ENCODE data around the gene CDC20B.

The CDC20B gene, protein sequence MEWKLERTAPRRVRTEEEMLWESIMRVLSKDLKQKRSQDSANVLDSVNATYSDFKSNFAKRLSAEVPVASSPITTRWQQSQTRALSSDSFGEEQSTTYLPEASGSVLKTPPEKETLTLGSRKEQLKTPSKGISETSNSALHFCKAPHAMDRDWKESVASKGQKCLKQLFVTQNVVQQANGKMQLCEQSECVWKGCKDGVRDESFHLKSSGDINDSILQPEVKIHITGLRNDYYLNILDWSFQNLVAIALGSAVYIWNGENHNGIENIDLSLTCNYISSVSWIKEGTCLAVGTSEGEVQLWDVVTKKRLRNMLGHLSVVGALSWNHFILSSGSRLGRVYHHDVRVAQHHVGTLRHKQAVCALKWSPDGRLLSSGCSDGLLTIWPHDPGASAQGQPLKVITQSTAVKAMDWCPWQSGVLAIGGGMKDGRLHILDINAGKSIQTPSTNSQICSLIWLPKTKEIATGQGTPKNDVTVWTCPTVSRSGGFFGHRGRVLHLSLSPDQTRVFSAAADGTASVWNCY

DNA sequence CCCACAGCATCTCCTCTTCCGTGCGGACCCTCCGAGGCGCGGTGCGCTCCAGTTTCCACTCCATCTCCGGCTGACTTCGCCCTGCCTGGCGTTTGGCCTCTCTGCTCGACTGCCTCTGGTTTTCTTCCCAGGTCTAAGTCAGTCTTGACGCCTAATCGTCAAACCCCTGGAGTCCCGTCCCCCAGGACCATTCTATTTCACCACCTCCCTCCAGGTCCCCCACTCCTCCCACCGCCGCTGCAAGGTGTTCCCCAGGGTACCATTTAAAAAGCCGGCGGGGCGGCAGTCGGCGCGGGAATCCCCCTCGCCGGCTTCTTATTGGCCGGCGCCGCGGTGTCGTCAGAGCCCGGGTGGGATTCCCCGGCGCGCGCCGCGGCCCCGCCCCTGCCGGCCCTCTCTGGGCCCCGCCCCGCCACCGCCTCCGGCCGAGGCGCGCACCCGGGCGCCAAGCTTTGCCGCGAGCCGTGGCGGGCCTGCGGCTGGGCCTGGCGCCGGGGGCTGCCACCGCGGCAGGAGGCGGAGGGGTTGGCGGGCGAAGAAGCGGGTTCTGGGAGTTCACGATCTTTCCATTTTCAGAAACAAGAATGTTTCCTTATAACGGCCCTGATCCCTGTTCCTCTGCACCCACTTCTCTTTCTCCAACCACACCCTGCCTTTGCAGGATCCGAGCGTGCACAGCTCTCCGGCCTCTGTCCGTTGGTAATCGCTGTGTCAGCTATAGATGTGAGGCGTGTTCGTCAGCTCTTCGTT lies at the start of gene CDC20B:
TSS of gene CDC20B (minus strand) at position 241 of the 750 bp plus-strand sequence. CDS start at position 64, 177 bp downstream.
- DNase-seq, result peak; percentile 70

DNA sequence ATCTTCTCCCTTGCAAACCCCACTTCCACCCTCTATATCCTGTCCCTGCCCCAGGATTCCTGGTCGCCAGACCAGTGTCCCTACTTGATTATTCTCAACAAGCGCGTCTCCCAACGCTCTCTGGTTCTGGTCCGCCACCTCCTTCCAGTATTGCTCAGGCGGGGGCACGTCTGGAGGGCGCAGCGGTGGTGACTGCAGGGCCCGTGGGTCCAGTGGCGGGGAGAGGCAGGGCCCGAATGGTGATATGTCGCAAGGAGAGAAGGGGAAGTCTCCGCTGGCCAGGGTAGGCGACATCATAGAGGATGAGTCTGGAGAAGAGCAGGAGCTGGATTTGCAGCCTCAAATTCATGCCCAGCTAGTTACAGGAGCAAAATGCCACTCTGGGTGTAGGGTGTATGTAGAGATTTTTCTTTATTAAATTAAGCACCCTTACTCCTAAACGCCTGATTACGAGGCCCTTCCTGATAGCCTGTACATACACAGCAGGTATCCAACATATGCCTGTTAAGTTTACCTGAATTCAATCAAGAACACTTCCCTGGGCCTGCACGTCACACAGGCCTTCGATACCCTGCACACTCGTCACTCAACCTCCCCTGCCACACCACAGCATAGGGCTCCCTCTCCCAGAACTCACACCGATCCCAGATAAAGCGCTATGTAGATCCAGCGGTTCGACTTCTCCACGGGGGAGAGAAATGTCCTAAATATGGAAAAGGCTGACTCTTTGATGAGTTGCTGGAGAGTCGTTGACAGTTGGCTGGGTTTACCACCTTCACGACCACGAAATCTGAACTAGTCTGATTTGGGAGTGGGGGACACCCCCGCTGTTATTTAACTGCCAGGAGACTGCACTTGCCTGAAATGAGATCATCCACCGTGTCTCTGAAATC lies 49.4 kb upstream of the CDC20B start:
- no peak for DNase-seq

DNA sequence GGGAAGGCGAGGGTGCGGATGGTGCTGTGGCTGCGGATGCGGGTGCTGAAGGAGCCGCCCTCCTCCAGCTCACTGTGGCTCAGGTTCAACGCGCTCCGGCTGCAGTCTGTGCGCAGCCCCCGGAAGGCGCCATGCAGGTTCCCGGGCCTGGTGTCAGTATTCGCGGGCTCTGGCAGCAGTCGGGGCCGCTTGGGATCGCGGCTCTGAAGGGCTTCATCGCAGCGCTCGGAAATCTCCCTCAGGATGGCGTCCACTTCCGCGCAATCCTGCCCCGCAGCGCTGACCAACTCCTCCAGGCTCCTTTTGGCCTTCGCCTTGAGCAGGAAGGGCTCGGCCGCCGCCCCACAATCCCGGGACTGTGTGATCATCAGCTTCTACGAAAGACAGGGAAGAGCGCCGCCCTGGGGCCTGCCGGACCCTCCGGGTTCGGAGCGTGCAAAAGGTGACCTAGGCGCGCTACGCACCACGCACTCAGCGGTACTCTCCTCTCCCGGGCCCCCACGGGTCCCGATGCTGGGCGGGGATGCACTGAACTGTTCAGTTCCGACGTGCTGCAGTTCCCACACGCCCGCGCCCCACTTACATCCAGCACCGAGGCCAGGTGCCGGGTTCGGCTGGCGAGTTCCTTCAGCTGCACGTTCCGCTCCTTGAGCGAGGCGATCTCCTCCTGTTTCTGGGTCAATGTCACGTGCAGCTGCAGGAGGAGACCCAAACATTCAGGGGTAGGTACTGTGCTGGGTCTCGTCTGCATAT lies 47.6 kb upstream of the CDC20B start:
- no peak for DNase-seq

DNA sequence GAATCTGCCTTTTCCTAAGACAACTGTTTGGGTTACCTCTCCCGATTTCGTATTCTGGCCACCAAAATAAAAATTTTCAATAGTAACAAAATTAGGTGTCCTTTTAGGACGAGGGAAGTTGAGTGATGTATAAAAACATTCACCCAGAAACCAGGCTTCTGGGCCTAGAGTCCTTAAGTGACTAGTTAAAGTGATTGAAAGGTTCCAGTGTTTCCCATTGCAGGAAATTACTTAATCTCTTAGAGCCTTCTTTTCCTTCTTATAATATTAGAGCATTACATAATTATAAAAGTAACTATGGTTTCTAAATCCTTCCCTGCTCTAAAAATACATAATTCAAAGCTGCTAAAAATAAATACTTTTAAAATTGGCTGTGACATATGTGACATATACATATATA lies 46.8 kb upstream of the CDC20B start:
- no peak for DNase-seq

DNA sequence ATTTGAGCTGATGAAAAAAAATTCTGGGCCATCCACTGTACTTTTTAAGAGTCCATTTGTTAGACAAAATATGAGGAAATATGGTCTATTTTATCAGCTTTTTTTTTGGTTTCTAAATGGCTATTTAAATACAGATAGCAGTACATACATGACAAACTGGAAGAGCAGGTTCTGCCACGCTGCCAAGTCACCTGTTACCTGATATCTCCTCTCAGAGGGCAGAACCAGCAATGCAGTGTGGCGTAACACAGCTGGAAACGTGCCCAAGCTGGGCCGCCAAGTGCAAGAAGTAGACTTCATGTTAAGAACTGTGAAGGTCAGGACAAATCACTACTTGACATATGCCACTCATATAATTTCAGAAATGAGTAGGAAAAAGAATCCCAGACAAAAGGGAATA lies 46.0 kb upstream of the CDC20B start:
- DNase-seq, result no peak

DNA sequence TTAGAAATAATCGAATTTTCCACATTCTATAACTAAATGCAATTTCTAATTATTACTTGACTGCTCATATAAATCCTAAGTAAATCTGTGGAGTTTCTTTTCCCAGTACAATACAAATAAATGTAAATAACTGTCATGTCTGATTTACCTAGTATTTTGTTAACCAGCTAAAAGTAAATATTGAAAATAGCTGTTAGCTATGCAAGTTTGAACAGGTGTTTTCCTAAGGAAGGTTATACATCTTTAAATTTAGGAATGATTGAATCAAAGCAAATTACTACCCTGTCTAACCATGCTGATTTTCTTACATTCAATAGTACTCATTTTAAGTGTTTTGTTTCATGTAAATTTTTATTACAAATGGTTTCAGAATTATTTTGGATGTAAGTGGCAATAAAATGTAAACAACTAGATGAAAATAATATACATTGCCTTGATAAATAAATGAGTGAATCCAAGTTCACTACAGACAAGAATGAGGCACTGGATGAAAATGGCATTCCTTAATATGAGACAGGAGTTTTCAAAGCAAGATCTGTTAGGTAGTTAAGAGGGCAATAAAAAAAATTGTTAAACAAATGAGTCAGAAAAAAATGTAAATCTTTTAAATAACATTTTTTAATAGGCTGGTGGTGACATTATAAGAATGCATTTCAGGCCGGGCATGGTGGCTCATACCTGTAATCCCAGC lies 38.4 kb upstream of the CDC20B start:
- no peak for DNase-seq

DNA sequence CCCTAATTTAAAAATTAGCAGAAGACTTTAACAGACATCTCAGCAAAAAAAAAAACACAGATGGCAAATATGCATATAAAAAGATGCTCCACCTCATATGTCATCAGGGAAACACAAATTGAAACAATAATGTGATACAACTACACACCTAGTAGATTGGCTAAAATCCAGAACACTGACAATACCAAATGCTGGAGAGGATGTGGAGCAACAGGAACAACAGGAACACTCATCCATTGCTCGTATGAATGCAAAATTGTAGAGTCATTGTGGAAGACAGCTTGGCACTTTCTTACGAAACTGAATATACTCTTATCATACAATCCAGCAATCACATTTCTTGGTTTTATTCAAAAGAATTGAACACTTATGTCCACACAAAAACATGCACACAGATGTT lies 32.0 kb upstream of the CDC20B start:
- no peak for DNase-seq

DNA sequence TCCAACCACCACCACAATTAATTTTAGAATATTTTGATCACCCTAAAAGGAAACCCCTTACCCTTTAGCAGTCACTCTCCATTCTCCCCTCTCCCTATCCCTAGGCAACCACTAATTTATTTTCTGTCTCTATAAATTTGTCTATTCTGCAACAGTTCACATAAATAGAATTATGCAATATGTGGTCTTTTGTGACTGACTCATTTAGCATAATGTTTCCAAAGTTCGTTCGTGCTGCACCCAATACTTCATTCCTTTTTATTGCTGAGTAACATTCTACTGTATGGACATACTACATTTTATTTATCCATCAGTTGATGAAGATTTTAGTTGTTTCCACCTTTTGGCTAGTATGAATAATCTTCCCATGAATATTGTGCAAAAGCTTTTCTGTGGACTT lies 18.2 kb upstream of the CDC20B start:
- DNase-seq, result no peak

DNA sequence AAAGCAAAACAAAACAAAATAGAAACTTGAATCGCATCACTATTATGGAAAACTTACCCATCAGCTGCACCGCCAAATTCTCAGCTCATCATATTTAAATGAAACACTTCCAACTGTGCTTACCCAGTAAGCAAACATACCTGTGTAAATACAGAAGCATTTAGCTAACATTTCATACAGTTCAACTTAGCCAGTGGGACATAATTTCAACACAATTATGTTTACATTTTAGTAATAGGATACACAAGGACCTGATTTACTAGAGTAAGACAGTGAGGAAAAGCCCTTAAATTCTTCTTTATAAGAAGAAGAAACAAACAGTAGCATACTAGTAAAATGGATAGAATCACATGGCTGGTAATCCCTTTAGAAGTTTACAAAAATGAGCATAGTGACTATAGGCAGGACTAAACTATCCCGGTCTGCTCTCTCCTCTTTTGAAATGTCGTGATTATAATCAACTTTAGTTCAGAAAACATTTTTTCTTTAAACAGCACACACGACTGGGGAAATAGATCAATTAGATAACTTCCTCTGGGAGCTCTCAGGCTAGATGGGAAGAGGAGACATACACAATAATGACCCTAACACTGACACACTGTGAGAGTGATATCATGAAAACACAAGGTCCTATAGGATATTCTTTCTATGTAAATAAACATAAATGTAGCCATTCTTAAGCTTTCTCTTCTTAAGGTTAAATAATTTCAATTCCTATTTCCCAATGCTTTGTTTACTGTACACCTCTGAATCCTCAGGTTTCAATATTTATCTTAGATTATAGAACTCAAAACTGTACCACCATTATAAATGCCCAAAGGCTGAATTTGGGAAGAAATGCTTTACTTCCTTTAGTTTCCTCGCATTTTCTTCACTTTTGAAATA lies 15.9 kb upstream of the CDC20B start:
- DNase-seq, result no peak

DNA sequence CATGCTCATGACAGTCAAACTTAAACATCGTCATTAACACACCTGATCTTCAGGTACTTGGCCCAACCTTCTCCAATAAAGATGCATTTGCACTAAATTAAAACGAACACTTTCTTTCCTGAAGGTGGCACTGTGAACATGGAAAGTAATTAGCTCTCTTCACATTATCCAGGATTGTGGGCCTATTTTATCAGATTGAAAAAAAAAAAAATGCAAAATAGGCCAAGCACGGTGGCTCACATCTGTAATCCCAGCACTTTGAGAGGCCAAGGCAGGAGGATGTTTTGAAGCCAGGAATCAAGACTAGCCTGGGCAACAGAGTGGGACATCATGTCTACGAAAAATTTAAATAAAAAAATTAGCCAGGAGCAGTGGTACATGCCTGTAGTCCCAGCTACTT lies 14.4 kb upstream of the CDC20B start:
- no peak for DNase-seq

DNA sequence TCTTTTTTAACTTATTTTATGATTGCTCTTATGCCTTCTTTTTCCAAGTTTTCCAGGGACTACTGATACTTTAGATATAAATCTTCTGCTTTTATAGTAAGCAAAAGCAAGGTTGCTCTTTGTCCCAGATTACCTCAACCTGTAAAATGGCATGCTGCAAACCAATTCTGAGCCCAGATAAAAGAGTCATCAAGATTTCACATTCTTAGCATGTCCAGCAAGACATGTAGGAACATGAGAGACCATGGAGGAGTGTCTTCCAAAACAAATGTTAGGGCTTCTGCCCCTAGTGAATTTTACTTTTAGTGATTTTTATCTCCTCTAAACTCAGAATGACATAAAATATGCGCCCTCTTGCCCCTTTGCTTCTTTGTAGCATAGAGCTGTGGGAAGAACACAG lies 7.0 kb upstream of the CDC20B start:
- no peak for DNase-seq

DNA sequence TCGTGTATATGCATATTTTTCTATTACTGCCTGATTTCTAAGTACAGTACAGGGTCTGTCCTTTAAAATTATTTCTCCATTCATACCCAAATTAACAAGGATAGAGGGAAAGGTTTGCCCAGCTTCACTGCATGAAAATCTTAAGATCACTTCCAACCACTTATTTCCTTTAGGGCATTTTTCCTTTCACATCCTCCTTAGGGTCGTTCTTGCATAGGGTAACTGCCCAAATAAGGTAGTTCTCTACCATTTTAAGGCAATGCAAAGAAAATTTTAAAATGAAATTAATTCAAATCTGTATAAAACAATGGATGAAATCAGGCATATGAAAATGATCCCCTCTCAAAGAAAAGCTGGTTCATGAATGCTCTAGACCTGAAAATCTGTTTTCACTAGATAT lies 4.1 kb upstream of the CDC20B start:
- DNase-seq, result no peak

DNA sequence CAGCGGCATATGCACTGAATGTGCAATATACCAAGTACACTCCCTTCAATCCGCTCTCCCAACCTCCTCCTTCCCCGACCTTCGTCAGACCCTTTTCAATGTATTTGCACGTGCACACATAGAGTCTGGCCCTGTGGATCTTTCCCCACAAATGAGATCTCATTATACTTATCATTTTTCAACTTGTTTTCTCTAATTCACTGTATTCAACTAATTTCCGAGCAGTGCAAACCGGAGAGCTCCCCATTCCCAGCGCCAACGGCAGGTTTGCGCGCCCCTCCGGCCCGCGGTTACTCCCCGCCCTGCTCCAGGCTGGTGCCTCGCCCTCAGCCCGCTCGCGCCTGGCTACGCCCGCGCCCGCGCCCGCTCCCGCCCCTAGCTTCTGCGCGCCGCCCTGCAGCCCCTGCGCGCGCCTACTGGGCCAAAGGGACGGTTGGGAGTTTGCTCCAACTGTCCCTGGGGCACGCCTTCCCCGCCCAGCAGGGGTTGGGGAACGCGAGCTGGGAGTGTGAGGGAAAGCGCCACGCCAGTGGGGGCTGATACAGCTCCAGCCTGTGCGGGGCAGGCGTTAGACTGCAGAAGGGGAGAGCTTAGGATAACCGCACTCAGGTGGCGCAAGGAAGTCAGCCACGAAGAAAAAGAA lies 3.3 kb upstream of the CDC20B start:
- no peak for DNase-seq

DNA sequence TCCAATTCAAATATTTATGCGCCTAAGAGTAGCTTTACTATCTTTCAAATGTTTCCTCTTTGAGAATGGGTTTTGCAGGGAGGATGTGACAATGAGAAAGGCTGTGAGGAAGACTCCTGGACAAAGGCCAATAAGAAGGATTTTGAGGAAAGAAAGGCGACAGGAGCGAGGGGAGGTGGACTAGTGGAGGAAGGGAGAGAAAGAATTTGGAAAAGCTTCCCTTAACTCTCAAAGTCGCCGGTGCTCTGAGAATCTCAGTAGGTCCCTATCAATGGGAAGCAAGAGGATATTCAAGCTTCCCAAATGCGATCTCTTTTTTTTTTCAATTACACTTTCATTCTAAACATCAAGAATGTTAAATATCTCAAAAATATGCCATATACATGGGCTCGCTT lies 2.8 kb upstream of the CDC20B start:
- DNase-seq, result no peak

DNA sequence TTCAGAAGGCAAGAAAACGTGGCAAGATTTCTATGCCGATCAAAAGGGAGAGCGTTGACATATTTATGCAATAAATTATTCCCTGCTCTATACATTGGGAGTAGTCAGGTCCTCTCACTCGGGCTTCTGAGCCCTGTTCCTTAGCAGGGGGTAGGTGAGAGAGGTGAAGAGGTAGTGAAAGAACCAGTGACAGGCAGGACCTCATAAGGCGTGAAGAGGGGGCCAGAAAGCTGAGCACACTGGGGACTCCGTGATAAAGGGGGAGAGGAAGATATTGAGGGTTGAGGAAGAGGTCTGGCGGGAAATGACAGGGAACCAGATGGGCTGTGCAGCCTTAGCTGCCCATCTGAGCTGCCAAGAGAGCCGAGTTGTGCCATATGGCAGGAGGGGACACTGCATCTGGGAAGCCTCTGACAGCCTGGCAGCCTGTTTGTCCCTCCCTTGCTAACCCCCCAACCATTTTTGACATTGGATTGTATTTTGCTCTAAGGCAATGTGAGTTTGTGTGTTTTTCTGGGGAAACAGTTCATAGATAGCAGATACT lies 782 bp upstream of the CDC20B start:
- no peak for DNase-seq

DNA sequence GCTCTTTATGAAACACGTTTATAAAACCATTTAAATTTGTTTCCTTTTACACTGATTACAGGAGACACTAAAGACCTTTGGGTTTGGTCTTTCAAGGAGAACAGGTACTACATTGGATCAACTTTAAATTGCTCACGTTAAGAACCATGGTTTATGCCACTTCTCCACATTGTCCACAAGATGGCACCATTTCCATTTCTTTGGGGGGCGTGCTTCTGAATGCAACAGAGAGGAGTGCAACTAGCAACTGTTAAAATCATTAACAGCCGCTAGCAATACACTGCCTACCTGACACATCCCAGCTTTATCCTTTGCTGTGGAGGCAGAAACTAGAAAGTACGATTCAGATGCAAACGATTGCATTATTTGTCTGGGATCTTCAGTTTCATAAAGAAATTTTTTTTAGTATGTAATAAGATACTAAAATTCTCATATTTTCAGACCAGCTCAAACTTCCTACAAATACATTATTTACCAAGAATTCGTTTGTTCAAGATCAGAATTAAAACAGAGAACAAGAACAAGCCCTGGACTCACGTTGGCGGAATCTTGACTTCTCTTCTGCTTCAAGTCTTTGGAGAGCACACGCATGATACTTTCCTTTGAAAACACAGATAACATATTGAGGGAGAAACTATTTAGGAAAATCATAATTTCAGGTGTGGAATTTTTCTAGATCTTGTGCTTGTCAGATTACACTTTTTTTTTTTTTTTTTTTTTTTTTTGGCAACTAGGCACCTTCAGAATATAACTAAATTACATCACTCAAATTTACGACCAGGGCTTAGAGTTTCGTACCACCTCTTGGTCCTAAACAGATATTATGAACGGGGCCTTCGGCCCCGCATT lies 702 bp downstream of the CDC20B start:
- peak; percentile 78 for DNase-seq

DNA sequence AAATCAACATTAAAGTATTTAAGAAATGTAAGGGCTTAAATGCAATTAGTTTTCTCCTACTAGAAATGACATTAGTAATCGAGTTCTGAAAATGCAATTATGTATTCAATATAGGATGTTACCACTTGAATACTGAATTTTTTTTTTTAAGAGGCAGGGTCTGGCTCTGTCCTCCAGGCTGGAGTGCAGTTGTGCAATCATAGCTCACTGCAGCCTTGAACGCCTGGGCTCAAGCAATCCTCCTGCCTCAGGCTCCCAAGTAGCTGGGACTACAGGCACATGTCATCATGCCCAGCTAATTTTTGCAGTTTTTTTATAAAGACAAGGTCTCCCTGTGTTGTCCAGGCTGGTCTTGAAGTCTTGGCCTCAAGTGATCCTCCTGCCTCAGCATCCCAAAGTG lies 1.5 kb downstream of the CDC20B start:
- no peak for DNase-seq

DNA sequence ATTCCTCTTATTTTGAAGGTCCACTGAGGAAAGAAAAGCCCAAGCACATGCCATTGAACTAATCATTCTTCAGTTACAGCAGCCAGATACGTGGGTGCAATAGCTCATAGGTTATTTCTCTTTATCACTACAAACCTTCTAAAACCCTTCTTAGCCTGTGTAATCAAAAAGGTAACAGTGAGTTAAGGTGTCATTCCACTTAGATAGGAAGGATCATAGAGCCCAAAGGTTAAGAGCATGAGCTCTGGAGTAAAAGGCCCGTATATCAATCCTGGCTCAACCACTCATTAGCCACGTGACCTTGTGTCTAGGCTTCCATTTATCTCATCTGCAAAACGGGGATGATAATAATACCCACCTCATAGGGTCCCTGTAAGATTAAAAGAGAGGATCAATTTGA lies 10.3 kb downstream of the CDC20B start:
- DNase-seq, result no peak

All from fibroblast of skin of right quadriceps (primary cell).